Measurements from ENCODE around the gene PTRHD1.

Gene PTRHD1

DNA sequence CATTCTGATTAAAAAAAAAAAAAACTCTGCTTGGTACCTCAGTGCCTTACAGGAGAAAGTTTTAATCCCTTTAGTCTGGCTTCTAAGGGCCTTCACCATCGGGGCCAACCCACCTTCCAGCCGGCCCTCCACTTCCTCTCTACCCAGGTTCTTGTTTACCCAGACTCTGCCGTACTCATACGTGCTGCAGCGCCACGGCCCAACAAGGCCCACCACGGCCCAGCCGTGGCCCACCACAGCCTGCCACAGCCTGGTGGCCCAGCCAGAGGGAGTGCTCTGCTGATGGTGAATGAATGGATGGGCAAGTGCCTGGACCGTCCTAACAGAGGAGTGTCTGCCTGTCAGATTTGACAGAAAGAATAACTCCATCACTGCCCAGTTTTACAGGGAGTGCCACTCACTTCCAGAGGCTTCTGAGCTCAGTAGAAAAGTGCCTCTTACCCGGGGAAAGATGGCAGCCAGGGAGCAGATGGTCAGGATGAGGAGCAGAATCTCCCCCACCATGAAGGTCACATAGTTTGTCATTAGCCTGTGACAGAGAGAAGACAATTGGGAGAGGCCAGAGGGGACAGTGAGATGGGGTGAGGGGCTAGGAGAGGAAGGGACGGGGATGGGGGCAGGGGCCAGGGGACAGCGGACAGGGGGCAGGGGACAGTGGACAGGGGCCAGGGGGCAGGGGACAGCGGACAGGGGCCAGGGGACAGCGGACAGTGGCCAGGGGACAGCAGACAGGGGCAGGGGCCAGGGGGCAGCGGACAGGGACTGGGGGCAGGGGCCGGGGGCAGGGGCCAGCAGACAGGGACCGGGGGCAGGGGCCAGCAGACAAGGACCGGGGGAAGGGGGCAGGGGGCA lies 38.3 kb upstream of the PTRHD1 start:
- no peak overlapping the region for H3K27ac ChIP-seq (replicated peaks; ENCODE audit: low read length)
- peaks cover 4 to 16% of the 10 kb centered on the region in 2 donors for H3K9me3 ChIP-seq (replicated peaks in 1 of 2; ENCODE audit: control insufficient read depth in 2 of 2, insufficient read depth in 1 of 2, low read depth in 1 of 2, low read length in 2 of 2)
- peak overlapping the region; percentile 56 for H3K23ac ChIP-seq (ENCODE audit: low read depth, low read length, poor library complexity)
- peaks cover 15 to 25% of the 10 kb centered on the region in 2 donors for H3K4me1 ChIP-seq (ENCODE audit: control insufficient read depth in 2 of 2, insufficient read depth in 1 of 2, low read depth in 1 of 2, low read length in 2 of 2)
- H2BK15ac ChIP-seq (ENCODE audit: low read length), result no peak overlapping the region
- H2AK5ac ChIP-seq (ENCODE audit: low read depth, low read length), result peak overlapping the region; percentile 68
- H2AFZ ChIP-seq (ENCODE audit: low read length), result no peak overlapping the region
- no peak overlapping the region for H3K9ac ChIP-seq (ENCODE audit: low read depth, low read length, poor library complexity)
- no peak overlapping the region for H3K4me2 ChIP-seq (ENCODE audit: insufficient read depth, low read length, poor library complexity, severe bottlenecking)
- H3K36me3 ChIP-seq (replicated peaks in 1 of 2; ENCODE audit: control insufficient read depth in 2 of 2, insufficient read depth in 2 of 2, low read length in 2 of 2), result peaks cover 25 to 60% of the 10 kb centered on the region in 2 donors
- peak overlapping the region; percentile 3 for H3K4ac ChIP-seq (ENCODE audit: low read length)
- DNase-seq (ENCODE audit: low spot score), result no peak
- no CpG with 5 or more reads among the region's 18 CpGs for WGBS, 2 donors (ENCODE audit: extremely low coverage in 2 of 2, insufficient read length in 2 of 2, insufficient replicate concordance in 1 of 2)
- no peak overlapping the region for H2BK5ac ChIP-seq (ENCODE audit: low read length)
- H4K91ac ChIP-seq (ENCODE audit: low read depth, low read length, poor library complexity), result no peak overlapping the region
- H3K27me3 ChIP-seq (ENCODE audit: control insufficient read depth in 3 of 3, insufficient read depth in 3 of 3, low read depth in 1 of 3, low read length in 3 of 3), result no peaks in the 10 kb centered on the region
- no peaks in the 10 kb centered on the region for H3K79me1 ChIP-seq (ENCODE audit: low read depth, low read length)
- no peak overlapping the region for H2BK120ac ChIP-seq (ENCODE audit: low read depth, low read length)
- H4K8ac ChIP-seq (ENCODE audit: low read depth, low read length), result no peak overlapping the region
- H3K14ac ChIP-seq (ENCODE audit: low read length), result no peak overlapping the region
- no peak overlapping the region for H3K4me3 ChIP-seq (ENCODE audit: low read length in 2 of 2)
- H3K18ac ChIP-seq (ENCODE audit: low read length), result peak overlapping the region; percentile 66
- no peak overlapping the region for H2BK12ac ChIP-seq (ENCODE audit: low read length)

DNA sequence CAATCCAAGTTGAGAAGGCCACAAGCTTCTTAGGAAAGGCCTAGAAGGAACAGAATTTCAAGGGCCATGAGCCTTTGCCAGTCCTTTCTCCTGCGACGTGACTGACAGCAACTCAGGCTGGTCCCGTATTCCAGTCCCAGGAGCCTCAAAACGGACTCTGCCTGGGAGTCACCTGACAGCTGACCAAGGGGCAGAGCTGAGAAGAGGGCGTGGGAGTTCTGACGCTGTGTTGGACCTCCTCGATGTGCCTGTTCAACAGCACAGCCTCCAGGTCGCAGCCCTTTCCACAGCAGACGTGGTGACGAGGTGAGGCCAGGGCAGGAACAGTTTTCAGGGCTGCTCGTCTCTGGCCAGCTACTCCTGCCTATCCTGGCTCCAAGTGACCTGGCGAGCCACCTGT lies 37.6 kb upstream of the PTRHD1 start:
- no peak overlapping the region for H4K8ac ChIP-seq (ENCODE audit: low read depth, low read length)
- H3K9ac ChIP-seq (ENCODE audit: low read depth, low read length, poor library complexity), result no peak overlapping the region
- H3K9me3 ChIP-seq (replicated peaks in 1 of 2; ENCODE audit: control insufficient read depth in 2 of 2, insufficient read depth in 1 of 2, low read depth in 1 of 2, low read length in 2 of 2), result peaks cover 4 to 16% of the 10 kb centered on the region in 2 donors
- H2AK5ac ChIP-seq (ENCODE audit: low read depth, low read length), result no peak overlapping the region
- H3K23ac ChIP-seq (ENCODE audit: low read depth, low read length, poor library complexity), result peak overlapping the region; percentile 89
- H3K4ac ChIP-seq (ENCODE audit: low read length), result no peak overlapping the region
- no peak overlapping the region for H3K4me2 ChIP-seq (ENCODE audit: insufficient read depth, low read length, poor library complexity, severe bottlenecking)
- H2BK15ac ChIP-seq (ENCODE audit: low read length), result no peak overlapping the region
- no peak overlapping the region for H3K27ac ChIP-seq (replicated peaks; ENCODE audit: low read length)
- no peaks in the 10 kb centered on the region for H3K79me1 ChIP-seq (ENCODE audit: low read depth, low read length)
- peaks cover 23 to 58% of the 10 kb centered on the region in 2 donors for H3K36me3 ChIP-seq (replicated peaks in 1 of 2; ENCODE audit: control insufficient read depth in 2 of 2, insufficient read depth in 2 of 2, low read length in 2 of 2)
- H2BK12ac ChIP-seq (ENCODE audit: low read length), result no peak overlapping the region
- H3K18ac ChIP-seq (ENCODE audit: low read length), result peak overlapping the region; percentile 79
- no CpG with 5 or more reads among the region's 12 CpGs for WGBS, 2 donors (ENCODE audit: extremely low coverage in 2 of 2, insufficient read length in 2 of 2, insufficient replicate concordance in 1 of 2)
- DNase-seq (ENCODE audit: low spot score), result no peak
- H3K27me3 ChIP-seq (ENCODE audit: control insufficient read depth in 3 of 3, insufficient read depth in 3 of 3, low read depth in 1 of 3, low read length in 3 of 3), result no peaks in the 10 kb centered on the region
- no peak overlapping the region for H3K4me3 ChIP-seq (ENCODE audit: low read length in 2 of 2)
- peaks cover 15 to 25% of the 10 kb centered on the region in 2 donors for H3K4me1 ChIP-seq (ENCODE audit: control insufficient read depth in 2 of 2, insufficient read depth in 1 of 2, low read depth in 1 of 2, low read length in 2 of 2)
- no peak overlapping the region for H4K91ac ChIP-seq (ENCODE audit: low read depth, low read length, poor library complexity)
- no peak overlapping the region for H3K14ac ChIP-seq (ENCODE audit: low read length)
- H2BK120ac ChIP-seq (ENCODE audit: low read depth, low read length), result no peak overlapping the region
- H2AFZ ChIP-seq (ENCODE audit: low read length), result no peak overlapping the region
- no peak overlapping the region for H2BK5ac ChIP-seq (ENCODE audit: low read length)

DNA sequence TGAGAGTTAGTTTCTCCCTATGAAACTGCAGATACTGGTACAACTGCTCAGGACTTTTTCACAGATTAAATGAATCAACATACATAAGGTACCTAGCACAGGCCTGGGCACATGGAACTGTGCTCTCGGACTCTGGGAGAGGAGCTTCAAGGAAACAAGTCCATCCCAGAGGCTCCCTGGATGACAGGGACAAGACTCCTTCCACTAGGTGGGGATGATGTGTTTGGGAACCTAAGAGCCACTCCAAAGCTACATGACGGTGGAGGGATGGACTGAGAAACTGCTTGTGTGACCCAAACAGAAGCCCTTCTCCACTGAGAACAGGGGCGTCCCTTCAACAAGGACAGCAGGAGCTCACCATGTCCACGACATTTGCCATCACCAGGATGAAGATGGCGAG lies 37.2 kb upstream of the PTRHD1 start:
- Histone ChIP-seq H3K4ac (ENCODE audit: low read length) (no peak overlapping the region), H2BK5ac (ENCODE audit: low read length) (no peak overlapping the region), H3K4me1 (ENCODE audit: control insufficient read depth in 2 of 2, insufficient read depth in 1 of 2, low read depth in 1 of 2, low read length in 2 of 2) (peaks cover 15 to 25% of the 10 kb centered on the region in 2 donors), H2BK120ac (ENCODE audit: low read depth, low read length) (no peak overlapping the region), H3K23ac (ENCODE audit: low read depth, low read length, poor library complexity) (no peak overlapping the region), H2AFZ (ENCODE audit: low read length) (no peak overlapping the region), H3K79me1 (ENCODE audit: low read depth, low read length) (no peaks in the 10 kb centered on the region), H3K9me3 (replicated peaks in 1 of 2; ENCODE audit: control insufficient read depth in 2 of 2, insufficient read depth in 1 of 2, low read depth in 1 of 2, low read length in 2 of 2) (peaks cover 4 to 16% of the 10 kb centered on the region in 2 donors), H3K18ac (ENCODE audit: low read length) (no peak overlapping the region), H2AK5ac (ENCODE audit: low read depth, low read length) (no peak overlapping the region), H3K27ac (replicated peaks; ENCODE audit: low read length) (no peak overlapping the region), H3K4me2 (ENCODE audit: insufficient read depth, low read length, poor library complexity, severe bottlenecking) (no peak overlapping the region), H2BK12ac (ENCODE audit: low read length) (no peak overlapping the region), H3K4me3 (ENCODE audit: low read length in 2 of 2) (no peak overlapping the region), H3K14ac (ENCODE audit: low read length) (no peak overlapping the region), H3K36me3 (replicated peaks in 1 of 2; ENCODE audit: control insufficient read depth in 2 of 2, insufficient read depth in 2 of 2, low read length in 2 of 2) (peaks cover 25 to 61% of the 10 kb centered on the region in 2 donors), H4K91ac (ENCODE audit: low read depth, low read length, poor library complexity) (no peak overlapping the region), H3K27me3 (ENCODE audit: control insufficient read depth in 3 of 3, insufficient read depth in 3 of 3, low read depth in 1 of 3, low read length in 3 of 3) (no peaks in the 10 kb centered on the region), H4K8ac (ENCODE audit: low read depth, low read length) (no peak overlapping the region), H3K9ac (ENCODE audit: low read depth, low read length, poor library complexity) (no peak overlapping the region), H2BK15ac (ENCODE audit: low read length) (no peak overlapping the region)
- no peak for DNase-seq (ENCODE audit: low spot score)
- WGBS, 2 donors (ENCODE audit: extremely low coverage in 2 of 2, insufficient read length in 2 of 2, insufficient replicate concordance in 1 of 2), result no CpG with 5 or more reads among the region's 5 CpGs

DNA sequence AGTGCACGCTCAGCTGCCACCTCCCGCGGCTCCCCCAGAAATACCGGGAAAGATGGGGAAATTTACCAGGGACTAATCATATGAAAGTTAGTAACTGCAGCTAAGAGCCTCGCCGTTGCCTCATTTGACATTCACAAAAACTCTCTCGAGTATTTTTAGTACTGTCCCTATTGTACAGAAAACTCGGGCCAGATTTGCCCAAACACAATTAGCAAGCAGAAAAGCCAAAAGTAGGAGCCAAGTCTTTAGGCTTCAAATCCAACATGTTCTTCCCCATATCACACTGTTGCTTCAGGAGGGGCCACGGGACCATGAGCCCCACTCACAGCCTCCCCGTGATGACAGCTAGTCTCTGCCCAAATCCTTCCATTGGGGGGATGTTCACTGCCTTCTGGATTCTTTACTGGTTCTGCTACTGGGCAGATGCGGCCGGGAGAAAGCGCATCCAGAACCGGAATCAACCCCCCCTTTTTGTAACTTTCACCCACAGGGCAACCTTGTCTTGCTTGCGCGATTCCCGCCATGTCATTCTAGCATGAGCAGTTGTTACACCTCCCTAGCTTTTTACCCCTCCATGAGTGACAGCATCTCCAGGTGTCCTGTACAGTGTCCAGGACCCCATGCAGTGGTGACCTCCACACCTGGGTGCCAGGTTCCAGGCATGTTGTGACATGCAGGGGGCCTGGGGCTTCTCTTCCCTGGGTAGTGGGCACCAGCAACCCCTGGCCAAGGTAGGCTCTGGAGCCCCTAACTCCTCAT lies 35.2 kb upstream of the PTRHD1 start:
- no peak overlapping the region for H3K18ac ChIP-seq (ENCODE audit: low read length)
- no peak overlapping the region for H2BK120ac ChIP-seq (ENCODE audit: low read depth, low read length)
- H2AK5ac ChIP-seq (ENCODE audit: low read depth, low read length), result peak overlapping the region; percentile 77
- H3K4ac ChIP-seq (ENCODE audit: low read length), result no peak overlapping the region
- no peak overlapping the region for H3K23ac ChIP-seq (ENCODE audit: low read depth, low read length, poor library complexity)
- H3K4me2 ChIP-seq (ENCODE audit: insufficient read depth, low read length, poor library complexity, severe bottlenecking), result no peak overlapping the region
- no peak for DNase-seq (ENCODE audit: low spot score)
- no peak overlapping the region for H2AFZ ChIP-seq (ENCODE audit: low read length)
- H3K4me1 ChIP-seq (ENCODE audit: control insufficient read depth in 2 of 2, insufficient read depth in 1 of 2, low read depth in 1 of 2, low read length in 2 of 2), result peaks cover 15 to 22% of the 10 kb centered on the region in 2 donors
- no peak overlapping the region for H2BK15ac ChIP-seq (ENCODE audit: low read length)
- peaks cover 18 to 58% of the 10 kb centered on the region in 2 donors for H3K36me3 ChIP-seq (replicated peaks in 1 of 2; ENCODE audit: control insufficient read depth in 2 of 2, insufficient read depth in 2 of 2, low read length in 2 of 2)
- no peak overlapping the region for H3K14ac ChIP-seq (ENCODE audit: low read length)
- H3K79me1 ChIP-seq (ENCODE audit: low read depth, low read length), result peaks cover 3% of the 10 kb centered on the region
- H3K9me3 ChIP-seq (replicated peaks in 1 of 2; ENCODE audit: control insufficient read depth in 2 of 2, insufficient read depth in 1 of 2, low read depth in 1 of 2, low read length in 2 of 2), result peaks cover 6 to 7% of the 10 kb centered on the region in 2 donors
- H3K9ac ChIP-seq (ENCODE audit: low read depth, low read length, poor library complexity), result no peak overlapping the region
- H2BK5ac ChIP-seq (ENCODE audit: low read length), result no peak overlapping the region
- H3K27ac ChIP-seq (replicated peaks; ENCODE audit: low read length), result no peak overlapping the region
- H3K27me3 ChIP-seq (ENCODE audit: control insufficient read depth in 3 of 3, insufficient read depth in 3 of 3, low read depth in 1 of 3, low read length in 3 of 3), result no peaks in the 10 kb centered on the region
- H4K91ac ChIP-seq (ENCODE audit: low read depth, low read length, poor library complexity), result no peak overlapping the region
- WGBS, 2 donors (ENCODE audit: extremely low coverage in 2 of 2, insufficient read length in 2 of 2, insufficient replicate concordance in 1 of 2), result no CpG with 5 or more reads among the region's 17 CpGs
- H4K8ac ChIP-seq (ENCODE audit: low read depth, low read length), result no peak overlapping the region
- H2BK12ac ChIP-seq (ENCODE audit: low read length), result no peak overlapping the region
- H3K4me3 ChIP-seq (ENCODE audit: low read length in 2 of 2), result no peak overlapping the region

Measured in neuronal stem cell (in vitro differentiated cells).